Panc1 (cell line): ENCODE measurements around the gene CUTA.

Experiments
- POLR2AphosphoS5 ChIP-seq: IDR thresholded peaks from 2 replicates; pipeline ENCODE4 v1.6.1; 2012; ENCODE audit warnings: mild to moderate bottlenecking, low read depth, low read length, moderate library complexity
- TF ChIP-seq, protein P1 (sequence below): fragments of 450-650 bp; IDR thresholded peaks from 2 replicates; pipeline ENCODE4 v1.5.1; 2017; ENCODE audit warnings: mild to moderate bottlenecking

- TF ChIP-seq, protein P1, sequence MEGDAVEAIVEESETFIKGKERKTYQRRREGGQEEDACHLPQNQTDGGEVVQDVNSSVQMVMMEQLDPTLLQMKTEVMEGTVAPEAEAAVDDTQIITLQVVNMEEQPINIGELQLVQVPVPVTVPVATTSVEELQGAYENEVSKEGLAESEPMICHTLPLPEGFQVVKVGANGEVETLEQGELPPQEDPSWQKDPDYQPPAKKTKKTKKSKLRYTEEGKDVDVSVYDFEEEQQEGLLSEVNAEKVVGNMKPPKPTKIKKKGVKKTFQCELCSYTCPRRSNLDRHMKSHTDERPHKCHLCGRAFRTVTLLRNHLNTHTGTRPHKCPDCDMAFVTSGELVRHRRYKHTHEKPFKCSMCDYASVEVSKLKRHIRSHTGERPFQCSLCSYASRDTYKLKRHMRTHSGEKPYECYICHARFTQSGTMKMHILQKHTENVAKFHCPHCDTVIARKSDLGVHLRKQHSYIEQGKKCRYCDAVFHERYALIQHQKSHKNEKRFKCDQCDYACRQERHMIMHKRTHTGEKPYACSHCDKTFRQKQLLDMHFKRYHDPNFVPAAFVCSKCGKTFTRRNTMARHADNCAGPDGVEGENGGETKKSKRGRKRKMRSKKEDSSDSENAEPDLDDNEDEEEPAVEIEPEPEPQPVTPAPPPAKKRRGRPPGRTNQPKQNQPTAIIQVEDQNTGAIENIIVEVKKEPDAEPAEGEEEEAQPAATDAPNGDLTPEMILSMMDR: no peak
- TF ChIP-seq POLR2AphosphoS5: no peak
These were observed 24.9 kb downstream of the CUTA start for GRCh38 chr6:33392979-33393378.
